Adrenal gland (tissue), 12 donors: Measurements from ENCODE around the gene CHD1L. TPM values are rescaled to one million over a fixed set of nuclear protein-coding genes. Genes with fewer than 3 reads are reported as not detected.
"Not testable (repeated sequence)": the region's sequence is repeated elsewhere in the genome, so short reads cannot be mapped to it uniquely, and the experiment has no call there.

Experiments used
- DNase-seq, 7 donors: peaks; one replicate each; pipeline ENCODE4 v3.0.0-alpha.2; 2019 to 2020
- H3K27ac ChIP-seq, 5 donors: fragments of 200-600 bp; sonication (generic) in 4 of 5; 1 replicate in 3 of 5; 2 replicates in 2 of 5; pipeline versions ENCODE4 v1.5.1 to v1.8.0; 2016 to 2020; ENCODE audit warnings: mild to moderate bottlenecking in 1 of 5
- H3K27me3 ChIP-seq: fragments of 200-600 bp; 2 replicates; pipeline ENCODE4 v1.8.0; 2021
- H3K36me3 ChIP-seq, 2 donors: fragments of 200-600 bp; replicated peaks in 1 of 2; 1 replicate in 1 of 2; 2 replicates in 1 of 2; pipeline versions ENCODE4 v1.5.1 to v1.8.0; 2018 to 2022
- H3K4me1 ChIP-seq, 2 donors: fragments of 200-600 bp; replicated peaks in 1 of 2; 1 replicate in 1 of 2; 2 replicates in 1 of 2; pipeline versions ENCODE4 v1.5.1 to v1.8.0; 2018 to 2021
- H3K4me3 ChIP-seq, 4 donors: fragments of 200-600 bp; sonication (generic) in 3 of 4; one replicate each; pipeline ENCODE4 v1.5.1; 2016 to 2018
- H3K9me3 ChIP-seq, 3 donors: fragments of 200-600 bp; sonication (generic) in 1 of 3; replicated peaks in 1 of 3; 1 replicate in 2 of 3; 2 replicates in 1 of 3; pipeline versions ENCODE4 v1.5.1 to v1.8.0; 2016 to 2021
- POLR2A ChIP-seq, 2 donors: fragments of 450-650 bp; IDR thresholded peaks; one replicate each; pipeline ENCODE4 v1.6.1; 2017; ENCODE audit warnings: antibody characterized with exemption in 2 of 2, mild to moderate bottlenecking in 2 of 2, moderate library complexity in 1 of 2
- WGBS, 4 donors: extraction: QIAGEN DNeasy Blood & Tissue Kit in 2 of 4; methylation state at CpG; one replicate each; pipeline versions ENCODE4 v1.1.5 to v1.1.7; 2013 to 2017; 5-methylcytosine and 5-hydroxymethylcytosine counted together
- intact Hi-C, 2 donors: fragments of 100-400 bp; cut with DNase I; formaldehyde crosslinking; loops; one replicate each; pipeline versions ENCODE4 v1.14.1 to v1.15.0; 2022 to 2023
- polyA plus RNA-seq, 3 donors: library from polyadenylated mRNA; stranded (reverse); fragments of 200-250 nt in 2 of 3; fragments of 350-450 nt in 1 of 3; fragmentation: Illumina TruSeq in 1 of 3; extraction: RNeasy Lipid Tissue Mini Kit (QIAGEN cat#74804) in 1 of 3; gene quantifications; one replicate each; pipeline ENCODE4 v1.2.3, GENCODE V29; 2013 to 2014
- total RNA-seq, 9 donors: library from RNA; depleted of rRNA in 4 of 9; stranded (reverse); fragments of >200 nt in 4 of 9; fragments of 120-200 nt in 1 of 9; fragmentation: NEBNext Ultra II Directional in 1 of 9; extraction: Animal tissue kit (Norgen Biotek cat#: 25700) in 1 of 9; gene quantifications; one replicate each; pipeline versions ENCODE4 v1.1.0 to v1.2.4, GENCODE V29; 2013 to 2023
- TF ChIP-seq, protein P1 (sequence below), 6 experiments: fragments of 450-650 bp in 4 of 6; fragments of 200-600 bp in 2 of 6; sonication (generic) in 1 of 6; IDR thresholded peaks; 1 replicate in 5 of 6; 2 replicates in 1 of 6; pipeline versions ENCODE4 v1.5.1 to v1.8.0; 2016 to 2021; ENCODE audit warnings: antibody characterized with exemption in 6 of 6, mild to moderate bottlenecking in 2 of 6, moderate library complexity in 1 of 6
- donor health status: healthy with polysubstance abuse.
- donor health status: Bipolar disorder and iron deficiency.
- donor health status: DM: yes; HTN: yes; CAD: no.
- donor health status: DM: no; HTN: no; CAD: no.
- donor health status: DM: no; HTN: no; CAD: no.
- donor health status: DM: yes; HTN: yes; CAD: no.

The CHD1L gene
- total and polyA plus RNA-seq, 12 donors = 11.8 to 28.9 (median 22.6) TPM

DNA sequence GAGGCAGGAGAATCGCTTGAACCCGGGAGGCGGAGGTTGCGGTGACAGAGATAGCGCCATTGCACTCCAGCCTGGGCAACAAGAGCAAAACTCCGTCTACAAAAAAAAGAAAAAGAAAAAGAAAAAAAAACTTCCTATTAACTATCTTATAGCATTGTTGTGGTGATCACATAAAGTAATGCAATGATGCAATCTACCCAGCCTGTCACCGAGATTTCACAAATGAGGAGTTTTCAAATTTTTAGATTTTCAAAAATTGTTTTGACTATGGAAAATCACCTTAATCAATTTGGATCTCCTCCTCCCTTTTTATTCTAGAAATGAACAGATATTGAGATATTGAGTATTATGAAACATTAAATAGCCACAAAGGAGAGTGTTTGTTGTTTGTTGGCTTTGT, 25.3 kb upstream of the CHD1L start:
- Histone ChIP-seq H3K27ac (no peak overlapping the region), H3K36me3 (no peaks in the 10 kb centered on the region), H3K4me3 (no peak overlapping the region), H3K9me3 (no peaks in the 10 kb centered on the region), H3K27me3 (no peaks in the 10 kb centered on the region), H3K4me1 (no peaks in the 10 kb centered on the region)
- TF ChIP-seq, protein P1, sequence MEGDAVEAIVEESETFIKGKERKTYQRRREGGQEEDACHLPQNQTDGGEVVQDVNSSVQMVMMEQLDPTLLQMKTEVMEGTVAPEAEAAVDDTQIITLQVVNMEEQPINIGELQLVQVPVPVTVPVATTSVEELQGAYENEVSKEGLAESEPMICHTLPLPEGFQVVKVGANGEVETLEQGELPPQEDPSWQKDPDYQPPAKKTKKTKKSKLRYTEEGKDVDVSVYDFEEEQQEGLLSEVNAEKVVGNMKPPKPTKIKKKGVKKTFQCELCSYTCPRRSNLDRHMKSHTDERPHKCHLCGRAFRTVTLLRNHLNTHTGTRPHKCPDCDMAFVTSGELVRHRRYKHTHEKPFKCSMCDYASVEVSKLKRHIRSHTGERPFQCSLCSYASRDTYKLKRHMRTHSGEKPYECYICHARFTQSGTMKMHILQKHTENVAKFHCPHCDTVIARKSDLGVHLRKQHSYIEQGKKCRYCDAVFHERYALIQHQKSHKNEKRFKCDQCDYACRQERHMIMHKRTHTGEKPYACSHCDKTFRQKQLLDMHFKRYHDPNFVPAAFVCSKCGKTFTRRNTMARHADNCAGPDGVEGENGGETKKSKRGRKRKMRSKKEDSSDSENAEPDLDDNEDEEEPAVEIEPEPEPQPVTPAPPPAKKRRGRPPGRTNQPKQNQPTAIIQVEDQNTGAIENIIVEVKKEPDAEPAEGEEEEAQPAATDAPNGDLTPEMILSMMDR (IDR thresholded peaks at IDR 0.05) = no peak
- TF ChIP-seq POLR2A (IDR thresholded peaks at IDR 0.05) = no peak
- WGBS, 4 donors = 94 to 96% (median 95%) methylated on average over 7 of the region's 7 CpGs
- intact Hi-C loops = no loop called here
- DNase-seq = no peak

DNA sequence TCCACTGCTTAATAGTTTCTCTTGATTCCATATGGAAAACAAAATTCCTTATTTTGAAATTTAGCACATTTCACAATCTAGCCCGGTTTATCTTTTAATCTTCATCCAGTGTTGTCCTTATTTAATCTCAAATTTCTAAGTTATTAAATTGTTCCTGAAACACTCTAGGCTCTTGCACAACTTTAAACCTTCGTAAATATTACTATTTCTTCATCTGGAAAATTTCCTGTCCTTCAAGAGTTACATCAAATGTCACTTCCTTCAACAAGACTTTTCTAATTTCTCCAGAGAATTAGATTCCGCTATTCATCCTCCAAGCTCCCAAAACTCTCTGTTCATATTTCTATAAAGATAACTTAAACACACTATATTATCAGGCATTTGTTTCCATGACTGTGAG, 23.9 kb upstream of the CHD1L start:
- no peaks in the 10 kb centered on the region for H3K27me3 ChIP-seq
- TF ChIP-seq POLR2A (IDR thresholded peaks at IDR 0.05) = no peak
- TF ChIP-seq, protein P1 (IDR thresholded peaks at IDR 0.05) = no peak
- no peak for DNase-seq
- H3K4me1 ChIP-seq = no peaks in the 10 kb centered on the region
- H3K27ac ChIP-seq = no peak overlapping the region
- no peaks in the 10 kb centered on the region for H3K9me3 ChIP-seq
- no peak overlapping the region for H3K4me3 ChIP-seq
- whole genome bisulfite sequencing, 4 donors = 49 to 55% (median 53%) methylated on average over 3 of the region's 3 CpGs
- no peaks in the 10 kb centered on the region for H3K36me3 ChIP-seq
- intact Hi-C loops = no loop called here

DNA sequence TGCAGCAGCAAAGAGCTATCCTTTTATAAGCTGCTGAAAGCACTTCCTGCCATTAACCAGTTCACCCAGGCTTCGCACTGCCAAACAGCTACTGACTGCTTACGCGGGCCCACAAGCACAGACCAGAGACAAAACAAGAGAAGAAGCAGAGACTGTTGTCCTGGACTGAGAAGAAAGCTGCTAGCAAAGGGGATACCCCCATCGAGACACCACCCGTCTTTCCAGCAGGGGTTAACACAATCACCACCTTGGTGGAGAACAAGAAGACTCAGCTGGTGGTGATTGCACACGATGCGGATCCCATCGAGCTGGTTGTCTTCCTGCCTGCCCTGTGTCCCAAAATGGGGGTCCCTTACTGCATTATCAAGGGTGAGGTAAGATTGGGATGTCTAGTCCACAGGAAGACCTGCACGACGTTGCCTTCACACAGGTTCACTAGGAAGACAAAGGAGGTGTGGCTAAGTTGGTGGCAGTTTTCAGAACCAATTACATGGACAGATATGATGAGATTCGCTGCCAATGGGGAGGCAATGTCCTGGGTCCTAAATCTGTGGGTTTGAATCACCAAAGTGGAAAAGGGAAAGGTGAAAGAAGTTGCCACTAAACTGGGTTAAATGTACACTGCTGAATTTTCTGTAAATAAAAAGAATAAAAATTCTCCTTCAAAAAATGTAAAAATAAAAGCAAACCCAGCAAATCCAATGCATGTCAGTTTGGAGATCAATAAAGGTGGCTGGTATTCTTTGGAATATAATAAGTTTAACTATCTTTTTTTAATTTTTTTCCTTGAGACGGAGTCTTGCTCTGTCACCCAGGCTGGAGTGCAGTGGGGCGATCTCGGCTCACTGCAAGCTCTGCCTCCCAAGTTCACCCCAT, 18.5 kb upstream of the CHD1L start:
- Histone ChIP-seq H3K27me3 (no peaks in the 10 kb centered on the region), H3K4me1 (peaks cover 0 to 6% of the 10 kb centered on the region in 2 donors), H3K36me3 (no peaks in the 10 kb centered on the region), H3K27ac (no peak overlapping the region), H3K4me3 (peak overlapping the region in 1 of 4 donors; percentile 84), H3K9me3 (no peaks in the 10 kb centered on the region)
- intact Hi-C loops = no loop called here
- no peak for DNase-seq
- 69 to 76% (median 75%) methylated on average over 14 of the region's 14 CpGs for WGBS, 4 donors
- TF ChIP-seq, protein P1 (IDR thresholded peaks at IDR 0.05) = no peak
- TF ChIP-seq POLR2A (IDR thresholded peaks at IDR 0.05) = no peak

DNA sequence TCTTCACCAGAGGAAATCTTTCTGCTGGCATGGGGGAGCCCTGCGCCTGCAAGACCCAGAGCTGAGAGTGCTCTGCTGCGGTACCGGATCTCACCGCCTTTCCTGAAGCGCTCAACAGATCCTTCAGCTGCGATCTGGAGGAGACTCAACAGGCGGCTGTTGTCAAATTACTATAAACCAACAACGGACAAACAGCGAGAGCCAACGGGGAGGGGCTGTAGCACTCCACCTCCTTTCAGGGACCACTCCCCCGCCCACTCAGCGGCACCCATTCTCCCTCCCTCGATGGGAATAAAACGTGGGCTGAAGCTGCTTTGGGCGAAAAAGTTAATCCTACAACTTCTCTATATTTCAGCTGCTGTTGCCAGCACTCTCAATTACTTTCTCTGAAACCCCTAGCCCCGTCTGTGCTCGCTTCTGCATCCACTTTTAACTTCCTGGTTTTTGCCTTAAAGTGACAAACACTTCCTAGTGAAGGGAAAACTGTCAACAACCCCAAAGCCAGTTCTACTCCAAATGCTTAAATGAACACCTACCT, 17.2 kb upstream of the CHD1L start, which contains the start of gene FMO5:
Gene FMO5, minus strand, starts transcription at position 147 of the 538 bp plus-strand sequence. CDS start 310 bp downstream, outside the sequence.
- Histone ChIP-seq H3K4me1 (peaks cover 0 to 6% of the 10 kb centered on the region in 2 donors), H3K4me3 (peak within 1 kb of the TSS; percentile 21 to 84 (median 48)), H3K27ac (peak within 1 kb of the TSS in 4 of 5 donors; percentile 63 to 89 (median 78)), H3K36me3 (no peaks in the 10 kb centered on the region), H3K27me3 (no peaks in the 10 kb centered on the region), H3K9me3 (no peaks in the 10 kb centered on the region)
- peak; percentile 54 to 86 (median 76) for DNase-seq
- 0 to 1% (median 0%) methylated on average over 10 to 17 of the region's 17 CpGs for WGBS, 4 donors
- TF ChIP-seq POLR2A (IDR thresholded peaks at IDR 0.05) = peak; percentile 10 to 70
- TF ChIP-seq, protein P1 (IDR thresholded peaks at IDR 0.05) = peak; percentile 10 to 61 (median 46)
- intact Hi-C loops = no loop called here

DNA sequence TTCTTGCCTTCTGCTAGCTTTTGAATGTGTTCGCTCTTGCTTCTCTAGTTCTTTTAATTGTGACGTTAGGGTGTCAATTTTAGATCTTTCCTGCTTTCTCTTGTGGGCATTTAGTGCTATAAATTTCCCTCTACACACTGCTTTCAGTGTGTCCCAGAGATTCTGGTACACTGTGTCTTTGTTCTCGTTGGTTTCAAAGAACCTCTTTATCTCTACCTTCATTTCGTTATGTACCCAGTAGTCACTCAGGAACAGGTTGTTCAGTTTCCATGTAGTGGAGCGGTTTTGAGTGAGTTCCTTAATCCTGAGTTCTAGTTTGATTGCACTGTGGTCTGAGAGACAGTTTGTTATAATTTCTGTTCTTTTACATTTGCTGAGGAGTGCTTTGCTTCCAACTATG, 11.5 kb upstream of the CHD1L start:
- H3K4me1 ChIP-seq, H3K9me3 ChIP-seq, H3K27me3 ChIP-seq, DNase-seq, H3K36me3 ChIP-seq, H3K4me3 ChIP-seq, H3K27ac ChIP-seq, intact Hi-C loops: not testable (repeated sequence)
- WGBS, 4 donors = 80 to 90% (median 89%) methylated on average over 5 of the region's 5 CpGs

DNA sequence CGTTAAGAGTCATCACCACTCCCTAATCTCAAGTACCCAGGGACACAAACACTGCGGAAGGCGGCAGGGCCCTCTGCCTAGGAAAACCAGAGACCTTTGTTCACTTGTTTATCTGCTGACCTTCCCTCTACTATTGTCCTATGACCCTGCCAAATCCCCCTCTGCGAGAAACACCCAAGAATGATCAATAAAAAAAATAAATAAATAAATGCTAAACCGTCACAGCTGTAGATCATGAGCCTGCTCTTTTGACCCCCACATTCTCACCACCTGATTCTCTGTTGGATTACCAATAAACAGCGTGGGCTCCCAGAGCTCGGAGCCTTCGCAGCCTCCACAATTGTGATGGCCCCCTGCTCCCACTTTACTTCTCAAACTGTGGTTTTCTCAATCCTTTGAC, 8.6 kb upstream of the CHD1L start:
- H3K27ac ChIP-seq, H3K4me3 ChIP-seq, H3K27me3 ChIP-seq, H3K9me3 ChIP-seq, intact Hi-C loops, DNase-seq, H3K4me1 ChIP-seq, H3K36me3 ChIP-seq: not testable (repeated sequence)
- WGBS, 4 donors = 88 to 96% (median 91%) methylated on average over 5 to 8 of the region's 8 CpGs
